Measurements from ENCODE around the gene PNISR.
"Not testable (repeated sequence)": the region's sequence is repeated elsewhere in the genome, so short reads cannot be mapped to it uniquely, and the experiment has no call there.

PNISR gene

GRCh38 chr6:99424761-99425646 lies at the start of gene PNISR:
Gene PNISR, minus strand, starts transcription at chr6:99425308. Its CDS starts 10,649 bp downstream, at chr6:99414659.
- DNase-seq (ENCODE audit: low spot score) = peak; percentile 99

- DNase-seq (ENCODE audit: low spot score) = no peak
Observed at GRCh38 chr6:99473730-99474129, 48.6 kb upstream of the PNISR start.

GRCh38 chr6:99471638-99472037 lies 46.5 kb upstream of the PNISR start:
- no peak for DNase-seq (ENCODE audit: low spot score)

GRCh38 chr6:99467509-99468106 lies 42.5 kb upstream of the PNISR start:
- DNase-seq (ENCODE audit: low spot score) = peak; percentile 57

GRCh38 chr6:99459133-99459532 lies 34.0 kb upstream of the PNISR start:
- DNase-seq (ENCODE audit: low spot score) = not testable (repeated sequence)

- DNase-seq (ENCODE audit: low spot score) = peak; percentile 22
Observed at GRCh38 chr6:99458319-99458718, 33.2 kb upstream of the PNISR start.

- no peak for DNase-seq (ENCODE audit: low spot score)
Observed at GRCh38 chr6:99446076-99446475, 21.0 kb upstream of the PNISR start.

- DNase-seq (ENCODE audit: low spot score) = peak; percentile 40
Observed at GRCh38 chr6:99434702-99435530, 9.8 kb upstream of the PNISR start.

DNA sequence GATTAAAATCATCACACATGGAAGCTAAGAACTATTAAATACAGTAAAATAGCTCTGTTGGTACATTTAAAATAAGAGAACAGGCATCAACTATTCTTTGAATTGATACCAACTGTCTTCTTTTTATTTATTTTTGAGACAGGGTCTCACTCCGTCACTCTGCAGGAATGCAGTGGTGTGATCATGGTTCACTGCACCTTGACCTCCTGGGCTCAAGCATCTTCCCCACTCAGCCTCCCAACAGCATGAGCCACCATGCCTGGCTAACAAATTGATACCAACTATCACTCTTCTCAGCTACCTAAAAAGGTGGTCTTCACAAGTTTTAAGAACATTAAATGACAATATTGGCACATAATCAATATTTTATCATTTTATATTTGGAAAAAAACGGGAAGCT lies 7.8 kb upstream of the PNISR start:
- DNase-seq (ENCODE audit: low spot score) = no peak

GRCh38 chr6:99431901-99432300 lies 6.8 kb upstream of the PNISR start:
- DNase-seq (ENCODE audit: low spot score) = no peak

GRCh38 chr6:99427988-99428387 lies 2.9 kb upstream of the PNISR start:
- DNase-seq (ENCODE audit: low spot score) = no peak

GRCh38 chr6:99426451-99426757 lies 1.3 kb upstream of the PNISR start:
- no peak for DNase-seq (ENCODE audit: low spot score)

GRCh38 chr6:99425647-99426450 lies 741 bp upstream of the PNISR start:
- peak; percentile 90 for DNase-seq (ENCODE audit: low spot score)

GRCh38 chr6:99424022-99424421 lies 1.1 kb downstream of the PNISR start:
- DNase-seq (ENCODE audit: low spot score) = no peak

GRCh38 chr6:99422912-99423311 lies 2.2 kb downstream of the PNISR start:
- DNase-seq (ENCODE audit: low spot score) = no peak

- DNase-seq (ENCODE audit: low spot score) = no peak
Observed at GRCh38 chr6:99416892-99417767, 8.0 kb downstream of the PNISR start.

DNA sequence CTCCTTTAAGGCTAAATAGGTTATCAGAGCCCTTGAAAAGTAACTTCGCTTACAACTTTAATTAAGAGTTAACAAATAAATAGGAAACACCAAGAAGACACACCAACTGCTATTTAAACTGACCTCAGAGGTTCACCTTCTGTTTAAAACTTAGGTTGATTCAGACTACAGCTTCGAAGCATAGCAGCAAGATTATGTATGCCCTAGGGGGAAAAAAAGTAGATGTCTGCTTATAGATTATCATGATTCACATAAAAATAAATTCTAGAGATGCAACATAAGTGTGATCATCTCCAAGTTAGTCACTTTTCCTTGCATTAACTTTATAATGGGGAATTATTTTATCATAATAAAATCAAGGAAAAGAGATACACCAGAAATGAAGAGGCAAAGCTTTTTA lies 8.9 kb downstream of the PNISR start:
- DNase-seq (ENCODE audit: low spot score) = no peak

DNA sequence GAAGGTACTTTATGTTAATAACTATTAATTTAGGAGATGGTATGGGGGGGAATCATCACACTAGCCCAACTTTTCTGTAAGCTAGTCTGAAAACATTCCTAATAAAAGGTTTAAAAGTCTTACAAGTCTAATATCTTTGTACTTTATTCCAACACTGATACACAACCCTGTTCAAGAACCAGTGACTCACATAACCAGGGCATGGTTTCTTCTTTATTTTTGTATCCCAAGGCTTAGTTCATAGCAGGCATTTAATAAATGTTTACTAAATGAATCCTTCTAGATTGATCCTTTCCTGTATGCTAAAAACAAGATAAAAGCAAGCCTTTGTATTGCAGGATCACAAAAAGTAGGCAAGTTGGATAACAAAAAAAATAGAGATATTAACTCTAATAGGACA lies 9.7 kb downstream of the PNISR start:
- no peak for DNase-seq (ENCODE audit: low spot score)

GRCh38 chr6:99412065-99412464 lies 13.0 kb downstream of the PNISR start:
- no peak for DNase-seq (ENCODE audit: low spot score)

GRCh38 chr6:99409672-99410071 lies 15.4 kb downstream of the PNISR start:
- DNase-seq (ENCODE audit: low spot score) = no peak

DNA sequence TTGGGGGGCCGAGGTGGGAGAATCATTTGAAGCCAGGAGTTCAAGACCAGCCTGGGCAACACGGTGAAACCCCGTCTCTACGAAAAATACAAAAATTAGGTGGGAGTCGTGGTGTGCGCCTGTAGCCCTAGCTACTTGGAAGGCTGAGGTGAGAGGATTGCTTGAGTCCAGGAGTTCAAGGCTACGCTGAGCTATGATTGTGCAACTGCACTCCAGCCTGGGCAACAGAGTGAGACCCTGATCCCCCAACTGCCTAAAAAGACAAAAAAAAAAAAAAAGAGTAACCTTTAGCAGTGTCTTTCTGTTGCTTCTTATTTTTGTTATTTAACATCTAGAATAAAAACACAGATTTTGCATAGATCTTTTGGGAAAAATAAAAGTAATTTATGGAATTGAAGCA lies 18.0 kb downstream of the PNISR start:
- DNase-seq (ENCODE audit: low spot score) = no peak
